Measurements from ENCODE around the gene FOXP2.

The FOXP2 gene

GRCh38 chr7:114648680-114649079, 234.1 kb downstream of the FOXP2 start:
- no peak overlapping the region for H3K27ac ChIP-seq
- TF ChIP-seq ZFX (IDR thresholded peaks at IDR 0.05) (no peak), CTCF (conservative IDR thresholded peaks at IDR 0.05) (no peak)

- no peak overlapping the region for H3K27ac ChIP-seq
- no peak for TF ChIP-seq ZFX (IDR thresholded peaks at IDR 0.05)
- TF ChIP-seq CTCF (conservative IDR thresholded peaks at IDR 0.05), result no peak
These were observed 235.1 kb downstream of the FOXP2 start for GRCh38 chr7:114649689-114650088.

DNA sequence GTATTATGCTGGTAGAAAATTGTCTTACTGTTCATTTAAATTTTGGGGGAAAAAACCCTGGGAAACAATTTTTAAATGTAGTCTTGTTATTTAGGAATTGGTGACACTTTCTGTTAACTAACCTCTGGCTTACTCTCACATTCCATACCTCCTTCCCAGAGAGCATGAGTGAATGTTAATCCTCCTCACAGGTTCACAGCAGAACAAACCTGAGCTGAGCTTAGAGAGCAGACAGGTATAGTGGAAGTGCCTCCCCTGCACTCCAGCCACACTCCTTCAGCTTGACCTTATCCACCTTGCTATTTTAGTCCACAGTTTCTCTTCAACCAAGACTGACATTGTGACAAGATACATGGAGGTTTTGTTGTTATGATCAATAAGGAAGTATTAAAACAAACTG, 235.9 kb downstream of the FOXP2 start:
- H3K27ac ChIP-seq, result no peak overlapping the region
- no peak for TF ChIP-seq CTCF (conservative IDR thresholded peaks at IDR 0.05)
- TF ChIP-seq ZFX (IDR thresholded peaks at IDR 0.05), result no peak

DNA sequence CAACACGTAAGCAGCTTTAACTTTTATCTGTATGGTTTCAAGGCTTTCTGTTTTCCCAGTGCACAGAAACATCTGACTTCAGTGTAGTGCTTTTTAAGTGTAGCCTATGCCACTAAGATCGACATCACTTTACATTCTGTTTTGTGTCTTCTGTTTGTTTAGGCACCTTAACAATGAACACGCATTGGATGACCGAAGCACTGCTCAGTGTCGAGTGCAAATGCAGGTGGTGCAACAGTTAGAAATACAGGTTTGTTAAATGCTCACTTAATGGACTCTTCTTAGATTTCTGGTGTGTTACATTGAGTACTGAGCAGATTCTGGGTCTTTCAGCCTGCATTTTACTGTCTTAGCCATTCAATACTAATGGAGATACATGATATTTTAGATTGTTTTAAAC, 237.4 kb downstream of the FOXP2 start:
- no peak overlapping the region for H3K27ac ChIP-seq

DNA sequence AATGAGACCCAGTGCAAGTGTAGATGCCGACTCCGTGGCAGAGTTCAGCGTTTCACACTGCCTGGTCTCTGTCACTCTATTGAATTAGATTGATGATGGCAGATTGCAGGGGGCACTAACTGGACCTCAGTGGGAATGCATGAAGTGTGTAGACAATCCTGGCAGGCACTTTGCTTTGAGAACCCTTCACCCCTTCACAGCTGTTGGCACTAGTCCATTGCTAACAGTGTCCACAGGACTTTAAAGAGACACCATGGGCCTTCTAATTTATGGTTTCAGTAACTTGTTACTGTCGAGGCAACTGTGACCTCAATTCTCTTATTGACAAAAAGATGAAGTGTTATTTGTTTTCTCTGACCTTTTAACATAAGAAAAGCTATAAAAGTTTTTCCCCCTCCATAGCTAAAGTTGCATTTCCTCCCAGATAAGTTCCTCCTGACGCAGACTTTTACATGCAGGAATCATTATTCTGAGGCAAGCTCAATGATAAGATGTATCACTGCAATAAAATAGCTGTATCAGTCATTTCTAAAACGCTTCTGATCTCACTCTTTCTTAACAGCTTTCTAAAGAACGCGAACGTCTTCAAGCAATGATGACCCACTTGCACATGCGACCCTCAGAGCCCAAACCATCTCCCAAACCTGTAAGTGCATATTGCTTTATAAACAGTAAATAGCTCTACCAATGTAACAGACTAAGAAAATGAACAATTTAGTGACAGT, 238.9 kb downstream of the FOXP2 start:
- no peak overlapping the region for H3K27ac ChIP-seq
- TF ChIP-seq ZFX (IDR thresholded peaks at IDR 0.05) (no peak), CTCF (conservative IDR thresholded peaks at IDR 0.05) (no peak)

More for the DNA sequence above, 237.4 kb downstream of the FOXP2 start:
- no peak for TF ChIP-seq CTCF (conservative IDR thresholded peaks at IDR 0.05)
- TF ChIP-seq ZFX (IDR thresholded peaks at IDR 0.05), result no peak

DNA sequence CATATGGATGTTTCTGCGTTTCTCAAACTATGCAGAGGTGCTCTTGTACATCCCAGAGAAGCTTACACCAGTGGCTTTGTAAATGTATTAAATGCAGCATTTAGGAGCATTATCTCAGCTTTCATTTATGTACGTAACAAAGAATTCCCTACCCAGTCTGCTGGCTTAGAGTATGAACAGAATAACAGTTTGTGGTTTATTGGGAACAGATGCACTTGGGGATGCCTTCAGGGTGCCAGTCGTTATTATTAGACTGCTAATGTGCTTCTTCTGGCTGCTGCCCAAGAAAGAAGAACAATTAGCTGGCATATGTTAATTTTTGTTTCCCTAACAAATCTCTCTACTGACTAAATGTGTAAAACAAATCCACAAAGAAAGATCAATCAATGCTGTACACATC, 241.9 kb downstream of the FOXP2 start:
- TF ChIP-seq ZFX (IDR thresholded peaks at IDR 0.05) (no peak), CTCF (conservative IDR thresholded peaks at IDR 0.05) (no peak)
- no peak overlapping the region for H3K27ac ChIP-seq

GRCh38 chr7:114657279-114657678, 242.7 kb downstream of the FOXP2 start:
- TF ChIP-seq ZFX (IDR thresholded peaks at IDR 0.05) (no peak), CTCF (conservative IDR thresholded peaks at IDR 0.05) (no peak)

More at GRCh38 chr7:114657279-114657678, 242.7 kb downstream of the FOXP2 start:
- H3K27ac ChIP-seq, result no peak overlapping the region
